GM12878 (cell line): ENCODE results near the gene HK2. TPM values are rescaled to one million over a fixed set of nuclear protein-coding genes. Genes with fewer than 3 reads are reported as not detected.

Source experiments
- ATAC-seq: fragments of 200-7000 bp; cut with Tn5 transposase; 3 replicates; pipeline ENCODE4 v1.9.1; 2020; ENCODE audit warnings: mild to moderate bottlenecking, moderate library complexity
- BruUV-seq: library from RNA; stranded (reverse); fragments of 400-500 nt; replicated peaks from 2 replicates; lab custom pipeline; 2021; lab: Mats Ljungman, UMichigan
- CTCF ChIA-PET: fragments of 300-600 bp; sonication (Branson Sonifier 250); formaldehyde crosslinking; extraction: SDS; loops from one replicate; lab custom pipeline; 2021; ENCODE audit warnings: inconsistent platforms; lab: Yijun Ruan, JAX
- POLR2A ChIA-PET: fragments of 350-600 bp; formaldehyde crosslinking; extraction: SDS; loops from one replicate; lab custom pipeline; 2021; ENCODE audit warnings: inconsistent platforms; lab: Charles Lee
- RAD21 ChIA-PET: fragments of 300-600 bp; sonication (Branson Sonifier 250); formaldehyde crosslinking; loops from one replicate; lab custom pipeline; 2023; ENCODE audit warnings: antibody characterized with exemption; ENCODE audit not compliant: unreplicated experiment; lab: Charles Lee
- SMC1A ChIA-PET: fragments of 300-600 bp; sonication (Branson Sonifier 250); formaldehyde crosslinking; loops from one replicate; lab custom pipeline; 2023; ENCODE audit not compliant: unreplicated experiment, uncharacterized antibody; lab: Charles Lee
- DNase-seq: peaks from one replicate; pipeline ENCODE4 v3.0.0-alpha.2; 2011; ENCODE audit warnings: low read depth, low spot score
- FAIRE-seq: peaks from 3 replicates; lab custom pipeline; 2011; peaks lifted over from hg19 to GRCh38; lab: Jason Lieb, UNC
- H2AFZ ChIP-seq: 2 replicates; pipeline ENCODE4 v1.6.0; 2011; ENCODE audit warnings: low read depth, low read length, control low read depth; ENCODE audit not compliant: control insufficient read depth
- H3K27ac ChIP-seq: 2 replicates; pipeline ENCODE4 v1.5.1; 2011; ENCODE audit warnings: control low read depth; ENCODE audit not compliant: control insufficient read depth, insufficient read depth
- H3K27me3 ChIP-seq, 2 experiments: replicated peaks in 1 of 2; 2 replicates each; pipeline versions ENCODE4 v1.6.0 to v1.6.1; 2011; ENCODE audit warnings: low read length in 1 of 2; ENCODE audit not compliant: control insufficient read depth in 2 of 2, insufficient read depth in 2 of 2
- H3K36me3 ChIP-seq, 2 experiments: 2 replicates each; pipeline ENCODE4 v1.5.1; 2011; ENCODE audit warnings: low read length in 1 of 2; ENCODE audit not compliant: control insufficient read depth in 2 of 2, insufficient read depth in 2 of 2
- H3K4me1 ChIP-seq: 2 replicates; pipeline ENCODE4 v1.6.1; 2011; ENCODE audit warnings: mild to moderate bottlenecking, low read length, moderate library complexity, mixed read lengths; ENCODE audit not compliant: control insufficient read depth, insufficient read depth
- H3K4me2 ChIP-seq: 2 replicates; pipeline ENCODE4 v1.6.0; 2011; ENCODE audit warnings: control low read depth; ENCODE audit not compliant: control insufficient read depth, insufficient read depth
- H3K4me3 ChIP-seq: fragments of 200-600 bp; sonication (generic); 2 replicates; pipeline ENCODE4 v1.5.1; 2016
- H3K79me2 ChIP-seq: 2 replicates; pipeline ENCODE4 v1.6.0; 2011; ENCODE audit warnings: low read length; ENCODE audit not compliant: control insufficient read depth, insufficient read depth
- H3K9ac ChIP-seq: 2 replicates; pipeline ENCODE4 v1.8.0; 2011; ENCODE audit warnings: low read length, control low read depth, mixed read lengths; ENCODE audit not compliant: control insufficient read depth, insufficient read depth
- H3K9me3 ChIP-seq: replicated peaks from 3 replicates; pipeline ENCODE4 v1.5.1; 2011; ENCODE audit warnings: mild to moderate bottlenecking, low read length; ENCODE audit not compliant: control insufficient read depth, insufficient read depth
- H4K20me1 ChIP-seq: 2 replicates; pipeline ENCODE4 v1.6.0; 2011; ENCODE audit not compliant: control insufficient read depth, insufficient read depth
- CEBPB ChIP-seq, 2 experiments: fragments of 150-350 bp in 1 of 2; IDR thresholded peaks; 2 replicates each; pipeline ENCODE4 v1.6.1; 2012 to 2014; ENCODE audit warnings: low read depth in 2 of 2, low read length in 2 of 2, borderline replicate concordance in 1 of 2, inconsistent platforms in 1 of 2
- GATAD2B ChIP-seq: fragments of 450-650 bp; conservative IDR thresholded peaks from 2 replicates; pipeline ENCODE4 v1.6.1; 2017; ENCODE audit warnings: low read depth, mild to moderate bottlenecking, moderate library complexity
- HDAC6 ChIP-seq: fragments of 200-600 bp; sonication (generic); IDR thresholded peaks from one replicate; pipeline ENCODE4 v1.8.0; 2017; ENCODE audit warnings: antibody characterized with exemption; ENCODE audit not compliant: unreplicated experiment
- KAT2A ChIP-seq: conservative IDR thresholded peaks from 2 replicates; pipeline ENCODE4 v1.6.1; 2011; ENCODE audit warnings: low read depth, low read length; ENCODE audit not compliant: control insufficient read depth
- KLF5 ChIP-seq: fragments of 450-650 bp; IDR thresholded peaks from 2 replicates; pipeline ENCODE4 v1.6.1; 2014; ENCODE audit warnings: mild to moderate bottlenecking; ENCODE audit not compliant: partially characterized antibody
- MXI1 ChIP-seq: fragments of 150-350 bp; IDR thresholded peaks from 2 replicates; pipeline ENCODE4 v1.6.1; 2011; ENCODE audit warnings: low read depth, mild to moderate bottlenecking, inconsistent platforms, low read length, improper control_type of control experiment
- MYC ChIP-seq: IDR thresholded peaks from 2 replicates; pipeline ENCODE4 v1.6.1; 2011; ENCODE audit warnings: mild to moderate bottlenecking, low read length, moderate library complexity, inconsistent platforms; ENCODE audit not compliant: insufficient read depth, insufficient replicate concordance, insufficient read length, severe bottlenecking
- NFYA ChIP-seq: IDR thresholded peaks from 2 replicates; pipeline ENCODE4 v1.6.1; 2011; ENCODE audit warnings: low read depth, mild to moderate bottlenecking, low read length, improper control_type of control experiment, borderline replicate concordance
- POLR2AphosphoS2 ChIP-seq: IDR thresholded peaks from 2 replicates; pipeline ENCODE4 v1.6.1; 2011; ENCODE audit warnings: low read depth, mild to moderate bottlenecking, low read length, improper control_type of control experiment, moderate library complexity
- RB1 ChIP-seq: fragments of 450-650 bp; formaldehyde crosslinking; IDR thresholded peaks from 2 replicates; pipeline ENCODE4 v1.6.1; 2017; ENCODE audit warnings: mild to moderate bottlenecking, borderline replicate concordance
- SUPT20H ChIP-seq: IDR thresholded peaks from 2 replicates; pipeline ENCODE4 v1.6.1; 2011; ENCODE audit warnings: low read depth, mild to moderate bottlenecking, low read length, moderate library complexity, borderline replicate concordance; ENCODE audit not compliant: control insufficient read depth
- TBL1XR1 ChIP-seq: IDR thresholded peaks from 2 replicates; pipeline ENCODE4 v1.6.1; 2012; ENCODE audit warnings: low read depth, low read length, improper control_type of control experiment
- YBX1 ChIP-seq: fragments of 450-650 bp; IDR thresholded peaks from 2 replicates; pipeline ENCODE4 v1.6.1; 2016; ENCODE audit warnings: antibody characterized with exemption
- WGBS: methylation state at CpG from one replicate; pipeline ENCODE4 v1.1.6; 2016; ENCODE audit warnings: low lambda C conversion rate; ENCODE audit not compliant: insufficient replicate concordance, insufficient coverage; ENCODE audit errors: missing lambda C conversion rate; 5-methylcytosine and 5-hydroxymethylcytosine counted together
- in situ Hi-C: fragments of 300-500 bp; cut with MboI; formaldehyde crosslinking; loops from 9 replicates; pipeline ENCODE4 v1.14.3; 2018; ENCODE audit warnings: mixed read lengths
- intact Hi-C: fragments of 100-400 bp; cut with micrococcal nuclease; formaldehyde crosslinking; loops from one replicate; pipeline ENCODE4 v1.14.2; 2022; ENCODE audit not compliant: unreplicated experiment
- polyA plus RNA-seq, 11 experiments: library from polyadenylated mRNA; depleted of rRNA in 4 of 11; unstranded in 6 of 11; stranded (reverse) in 5 of 11; fragments of >200 nt; fragmentation: Nextera tagmentation in 4 of 11; fragmentation: Illumina TruSeq in 1 of 11; extraction: Ambion mirVana in 4 of 11; extraction: Trizol in 1 of 11; gene quantifications; 1 replicate in 1 of 11; 2 replicates in 10 of 11; pipeline versions ENCODE4 v1.2.1 to v1.2.3, GENCODE V29; 2011 to 2016; ENCODE audit warnings: inconsistent platforms in 2 of 11, missing spikeins in 2 of 11, low read depth in 1 of 11
- total RNA-seq, 4 experiments: library from RNA; depleted of rRNA in 3 of 4; stranded (reverse); fragments of >200 nt in 3 of 4; fragmentation: Illumina TruSeq in 1 of 4; extraction: Trizol in 1 of 4; gene quantifications; 2 replicates each; pipeline versions ENCODE4 v1.2.1 to v1.2.3, GENCODE V29; 2013 to 2021
- TF ChIP-seq, protein P1 (sequence below): IDR thresholded peaks from 2 replicates; pipeline ENCODE4 v1.6.1; 2012; ENCODE audit warnings: low read depth, low read length, improper control_type of control experiment

HK2 gene
- total and polyA plus RNA-seq, 10 of the 15 experiments (the other 5 are each of a cell fraction or from before 2014, with no cell fraction given) = 5.0 to 73.1 (median 20.2) TPM

DNA sequence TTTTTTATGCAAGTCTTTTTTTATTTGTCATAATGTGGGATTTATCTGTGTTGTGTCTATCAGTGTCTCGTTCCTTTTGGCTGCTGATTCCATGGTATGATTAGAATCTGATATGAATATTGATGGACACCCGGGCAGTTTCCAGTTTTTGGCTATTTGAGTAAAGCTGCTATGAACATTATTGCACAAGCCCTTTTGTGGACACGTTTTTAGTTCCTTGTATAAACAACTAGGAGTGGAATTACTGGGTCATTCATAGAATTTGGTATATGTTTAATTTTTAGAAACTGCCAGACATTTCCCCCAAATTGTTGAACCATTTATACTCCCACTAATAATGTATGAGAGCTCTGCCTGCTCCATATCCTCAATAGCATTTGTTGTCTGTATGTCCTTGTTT is 26.6 kb downstream of the HK2 start:
- no peak for DNase-seq
- in situ Hi-C loops (no loop called here), intact Hi-C loops (no loop called here)
- Histone ChIP-seq H3K4me3 (no peak overlapping the region), H3K79me2 (peaks cover 32% of the 10 kb centered on the region), H4K20me1 (peaks cover 3% of the 10 kb centered on the region; the same call in 1 of the 2 replicates), H3K4me2 (no peak overlapping the region), H2AFZ (no peak overlapping the region), H3K27ac (no peak overlapping the region), H3K9ac (no peak overlapping the region), H3K36me3 (peaks cover 16 to 30% of the 10 kb centered on the region in 2 experiments; a peak in 3 of 4 replicates), H3K9me3 (no peaks in the 10 kb centered on the region), H3K4me1 (peaks cover 15% of the 10 kb centered on the region), H3K27me3 (no peaks in the 10 kb centered on the region)
- ChIA-PET POLR2A (no interaction called here), CTCF (interaction anchor here (1.9 kb wide), 1 partner anchor 24 kb away, joined by 6 read pairs; no protein-coding TSS in a partner anchor), RAD21 (no interaction called here), SMC1A (interaction anchor here (0.8 kb wide), 1 partner anchor 24 kb away, joined by 4 read pairs; no protein-coding TSS in a partner anchor)
- no TSS peak for BruUV-seq
- WGBS = 94% methylated on average over 3 of the region's 3 CpGs
- no peak for ATAC-seq
- TF ChIP-seq, protein P1, sequence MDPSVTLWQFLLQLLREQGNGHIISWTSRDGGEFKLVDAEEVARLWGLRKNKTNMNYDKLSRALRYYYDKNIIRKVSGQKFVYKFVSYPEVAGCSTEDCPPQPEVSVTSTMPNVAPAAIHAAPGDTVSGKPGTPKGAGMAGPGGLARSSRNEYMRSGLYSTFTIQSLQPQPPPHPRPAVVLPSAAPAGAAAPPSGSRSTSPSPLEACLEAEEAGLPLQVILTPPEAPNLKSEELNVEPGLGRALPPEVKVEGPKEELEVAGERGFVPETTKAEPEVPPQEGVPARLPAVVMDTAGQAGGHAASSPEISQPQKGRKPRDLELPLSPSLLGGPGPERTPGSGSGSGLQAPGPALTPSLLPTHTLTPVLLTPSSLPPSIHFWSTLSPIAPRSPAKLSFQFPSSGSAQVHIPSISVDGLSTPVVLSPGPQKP = no peak
- no peak for TF ChIP-seq SUPT20H
- FAIRE-seq = no peak

DNA sequence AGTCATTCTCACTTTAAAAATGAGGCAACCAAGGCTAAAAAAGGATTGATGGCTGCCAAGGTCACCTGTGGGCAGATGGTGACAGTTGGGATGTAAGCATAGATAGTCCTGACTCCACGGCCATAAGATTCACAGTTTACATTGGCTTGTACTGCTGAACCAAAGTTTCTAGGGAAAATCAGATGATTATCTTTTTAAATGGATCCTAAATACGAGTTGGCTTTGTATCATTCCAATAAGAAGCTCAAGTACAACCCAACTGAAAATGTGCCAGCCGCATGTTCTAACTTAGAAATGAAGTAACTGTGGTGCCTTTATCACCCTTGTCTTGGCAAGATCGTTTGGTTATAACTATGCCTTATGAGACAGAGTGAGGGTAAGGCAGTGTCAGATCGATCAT is 27.6 kb downstream of the HK2 start:
- H3K79me2 ChIP-seq = peaks cover 36% of the 10 kb centered on the region
- intact Hi-C loops = no loop called here
- TF ChIP-seq KLF5 (no peak), NFYA (no peak), POLR2AphosphoS2 (no peak), GATAD2B (no peak), TBL1XR1 (no peak), YBX1 (no peak), MXI1 (no peak), KAT2A (no peak), CEBPB (IDR thresholded peaks at IDR 0.05; ENCODE audit: borderline replicate concordance in 1 of 2, low read depth in 2 of 2, low read length in 2 of 2) (no peak), RB1 (no peak), MYC (no peak), HDAC6 (no peak)
- TF ChIP-seq, protein P1 = no peak

More for the DNA sequence above, 27.6 kb downstream of the HK2 start:
- Histone ChIP-seq H3K27ac (no peak overlapping the region), H4K20me1 (peaks cover 8% of the 10 kb centered on the region; the same call in 1 of the 2 replicates), H3K4me3 (no peak overlapping the region), H3K9ac (no peak overlapping the region), H3K27me3 (no peaks in the 10 kb centered on the region), H3K36me3 (peaks cover 14 to 26% of the 10 kb centered on the region in 2 experiments; a peak in 3 of 4 replicates), H3K9me3 (no peaks in the 10 kb centered on the region), H2AFZ (no peak overlapping the region), H3K4me1 (peaks cover 15% of the 10 kb centered on the region), H3K4me2 (no peak overlapping the region)
- no peak for FAIRE-seq
- ATAC-seq = no peak
- RAD21 ChIA-PET = interaction anchor here (0.8 kb wide), 1 partner anchor 23 kb away, joined by 3 read pairs; no protein-coding TSS in a partner anchor
- CTCF ChIA-PET = interaction anchor here (0.6 to 1.9 kb wide), 7 partner anchors 11 to 45 kb away, joined by 3 to 6 read pairs (median 3); no protein-coding TSS in a partner anchor
- no TSS peak for BruUV-seq
- in situ Hi-C loops = no loop called here
- WGBS = 97% methylated on average over 5 of the region's 5 CpGs
- SMC1A ChIA-PET = interaction anchor here (2.1 kb wide), 2 partner anchors 14 to 170 kb away, joined by 7 read pairs; no protein-coding TSS in a partner anchor
- DNase-seq = no peak
- POLR2A ChIA-PET = interaction anchor here (1.7 kb wide), 1 partner anchor 14 kb away, joined by 3 read pairs; no protein-coding TSS in a partner anchor
